Stimulated activated CD8-positive, alpha-beta memory T cell treated with anti-CD3 and anti-CD28 coated beads, Interleukin-15, amount 100 ng/mL, for 1 hour (primary cell): ENCODE data around the gene MRAS.
"Not testable (repeated sequence)": the region's sequence is repeated elsewhere in the genome, so short reads cannot be mapped to it uniquely, and the experiment has no call there.

ENCODE experiments used
- DNase-seq: peaks from one replicate; pipeline ENCODE4 v3.0.0-alpha.2; 2020; ENCODE audit warnings: low read depth

MRAS gene

GRCh38 chr3:138418601-138419206, 70.3 kb downstream of the MRAS start:
- no peak for DNase-seq

GRCh38 chr3:138423316-138423715, 74.9 kb downstream of the MRAS start:
- DNase-seq: no peak

- DNase-seq: no peak
Measured at GRCh38 chr3:138424323-138424722, 75.9 kb downstream of the MRAS start.

- DNase-seq: no peak
Measured at GRCh38 chr3:138426211-138426610, 77.8 kb downstream of the MRAS start.

- DNase-seq: not testable (repeated sequence)
Measured at GRCh38 chr3:138426754-138427153, 78.4 kb downstream of the MRAS start.

GRCh38 chr3:138429665-138430064, 81.3 kb downstream of the MRAS start:
- no peak for DNase-seq

GRCh38 chr3:138432576-138433240, 84.3 kb downstream of the MRAS start:
- no peak for DNase-seq

GRCh38 chr3:138433892-138434275, 85.5 kb downstream of the MRAS start:
- no peak for DNase-seq

- DNase-seq: no peak
Measured at GRCh38 chr3:138434276-138434874, 86.0 kb downstream of the MRAS start, which contains the start of gene ESYT3. Gene ESYT3 (plus strand): TSS chr3:138434616. CDS start chr3:138434799, 183 bp downstream.

GRCh38 chr3:138434875-138435772, 86.7 kb downstream of the MRAS start:
- DNase-seq: no peak

GRCh38 chr3:138435840-138436239, 87.5 kb downstream of the MRAS start:
- no peak for DNase-seq

- no peak for DNase-seq
Measured at GRCh38 chr3:138437281-138437680, 88.9 kb downstream of the MRAS start.

GRCh38 chr3:138438896-138439295, 90.5 kb downstream of the MRAS start:
- DNase-seq: no peak

- DNase-seq: no peak
Measured at GRCh38 chr3:138439646-138440045, 91.3 kb downstream of the MRAS start.

- DNase-seq: no peak
Measured at GRCh38 chr3:138440121-138440521, 91.7 kb downstream of the MRAS start.

GRCh38 chr3:138440596-138440995, 92.2 kb downstream of the MRAS start:
- DNase-seq: no peak

GRCh38 chr3:138441256-138441655, 92.9 kb downstream of the MRAS start:
- DNase-seq: no peak

GRCh38 chr3:138441742-138442141, 93.4 kb downstream of the MRAS start:
- no peak for DNase-seq

GRCh38 chr3:138442433-138442832, 94.1 kb downstream of the MRAS start:
- DNase-seq: no peak

- DNase-seq: no peak
Measured at GRCh38 chr3:138443091-138443490, 94.7 kb downstream of the MRAS start.

- no peak for DNase-seq
Measured at GRCh38 chr3:138443521-138444503, 95.4 kb downstream of the MRAS start.
